ENCODE results near the gene GATAD2A. TPM values are rescaled to one million over a fixed set of nuclear protein-coding genes. Genes with fewer than 3 reads are reported as not detected.
A peak's percentile ranks its signal among the peaks of the same experiment; 100 is the strongest.

The GATAD2A gene
- total and polyA plus RNA-seq, 9 of the 15 experiments (the other 6 are each of a cell fraction or from before 2014, with no cell fraction given) = 2.4 to 226 (median 44.2) TPM

- TF ChIP-seq ZNF407 (IDR thresholded peaks at IDR 0.05; ENCODE audit: low read depth) (no peak), ATF6 (CRISPR knock-in tag; IDR thresholded peaks at IDR 0.05) (peak; percentile 90), ZZZ3 (IDR thresholded peaks at IDR 0.05) (no peak), NR1H2 (CRISPR knock-in tag; IDR thresholded peaks at IDR 0.05) (0 out of 2 replicates have a peak, but pooled peaks have one; percentile 69), E2F4 (CRISPR knock-in tag; IDR thresholded peaks at IDR 0.05; ENCODE audit: low read depth) (no peak), ZKSCAN8 (CRISPR knock-in tag; IDR thresholded peaks at IDR 0.05) (no peak), IRF1 (CRISPR knock-in tag; IDR thresholded peaks at IDR 0.05; ENCODE audit: borderline replicate concordance) (no peak), TAF9B (IDR thresholded peaks at IDR 0.05; ENCODE audit: partially characterized antibody) (peak; percentile 95), HDAC2 (IDR thresholded peaks at IDR 0.05) (0 out of 2 replicates have a peak, but pooled peaks have one; percentile 13), MNT (conservative IDR thresholded peaks at IDR 0.05) (peak; percentile 72 to 86), ILF3 (IDR thresholded peaks at IDR 0.05; ENCODE audit: borderline replicate concordance) (no peak; the same call in 1 of the 2 replicates), ZBTB17 (CRISPR knock-in tag; IDR thresholded peaks at IDR 0.05) (0 out of 2 replicates have a peak, but pooled peaks have one; percentile 40)
Measured at GRCh38 chr19:19515642-19516519, 110.4 kb downstream of the GATAD2A start, which contains the start of gene NDUFA13 (continued).
